NCI-H82 (cell line): Measurements from ENCODE around the gene GLI1.
"Not testable (repeated sequence)": the region's sequence is repeated elsewhere in the genome, so short reads cannot be mapped to it uniquely, and the experiment has no call there.

ENCODE experiments used
- DNase-seq: peaks from one replicate; lab custom pipeline; 2025; lab: John Stamatoyannopoulos, UW

The GLI1 gene

GRCh38 chr12:57441846-57442427 lies 17.6 kb upstream of the GLI1 start:
- DNase-seq: no peak

- DNase-seq: not testable (repeated sequence)
Measured at GRCh38 chr12:57444337-57444736, 15.2 kb upstream of the GLI1 start.

- peak; percentile 51 for DNase-seq
Measured at GRCh38 chr12:57444744-57445143, 14.8 kb upstream of the GLI1 start.

GRCh38 chr12:57446292-57446960 lies 13.2 kb upstream of the GLI1 start:
- no peak for DNase-seq

GRCh38 chr12:57448669-57449068 lies 10.9 kb upstream of the GLI1 start:
- no peak for DNase-seq

GRCh38 chr12:57449375-57449774 lies 10.2 kb upstream of the GLI1 start:
- DNase-seq: no peak

- no peak for DNase-seq
Measured at GRCh38 chr12:57450057-57450456, 9.5 kb upstream of the GLI1 start.

- DNase-seq: no peak
Measured at GRCh38 chr12:57451233-57451778, 8.3 kb upstream of the GLI1 start.

- DNase-seq: peak; percentile 99
Measured at GRCh38 chr12:57452181-57452936, 7.2 kb upstream of the GLI1 start.

GRCh38 chr12:57452937-57453509 lies 6.6 kb upstream of the GLI1 start:
- peak; percentile 96 for DNase-seq

GRCh38 chr12:57454213-57454565 lies 5.4 kb upstream of the GLI1 start:
- no peak for DNase-seq

GRCh38 chr12:57454566-57455373 lies 4.8 kb upstream of the GLI1 start, which contains the start of gene INHBE:
Gene INHBE, plus strand, starts transcription at chr12:57455307. Its CDS starts 230 bp downstream, at chr12:57455537.
- peak; percentile 98 for DNase-seq

- DNase-seq: peak; percentile 94
Measured at GRCh38 chr12:57455374-57456144, 4.0 kb upstream of the GLI1 start.

- DNase-seq: peak; percentile 92
Measured at GRCh38 chr12:57456145-57456700, 3.4 kb upstream of the GLI1 start.

GRCh38 chr12:57456737-57457490 lies 2.7 kb upstream of the GLI1 start:
- DNase-seq: no peak

- no peak for DNase-seq
Measured at GRCh38 chr12:57458665-57459054, 925 bp upstream of the GLI1 start.

- peak; percentile 98 for DNase-seq
Measured at GRCh38 chr12:57459055-57459749, 383 bp upstream of the GLI1 start.

GRCh38 chr12:57460468-57460784 lies 841 bp downstream of the GLI1 start:
- DNase-seq: no peak

GRCh38 chr12:57460841-57461275 lies 1.3 kb downstream of the GLI1 start:
- no peak for DNase-seq
